Astrocyte (in vitro differentiated cells and primary cell): ENCODE measurements around the gene C16orf95.

ENCODE experiments used
- EZH2 ChIP-seq: IDR thresholded peaks from 2 replicates; pipeline ENCODE4 v1.6.1; 2012; ENCODE audit warnings: mild to moderate bottlenecking, low read length, inconsistent platforms; ENCODE audit not compliant: insufficient read depth
- TF ChIP-seq, protein P1 (sequence below): IDR thresholded peaks from 2 replicates; pipeline ENCODE4 v1.5.1; 2011; ENCODE audit warnings: low read depth, mild to moderate bottlenecking, inconsistent platforms, low read length, moderate library complexity; ENCODE audit not compliant: insufficient read depth

DNA sequence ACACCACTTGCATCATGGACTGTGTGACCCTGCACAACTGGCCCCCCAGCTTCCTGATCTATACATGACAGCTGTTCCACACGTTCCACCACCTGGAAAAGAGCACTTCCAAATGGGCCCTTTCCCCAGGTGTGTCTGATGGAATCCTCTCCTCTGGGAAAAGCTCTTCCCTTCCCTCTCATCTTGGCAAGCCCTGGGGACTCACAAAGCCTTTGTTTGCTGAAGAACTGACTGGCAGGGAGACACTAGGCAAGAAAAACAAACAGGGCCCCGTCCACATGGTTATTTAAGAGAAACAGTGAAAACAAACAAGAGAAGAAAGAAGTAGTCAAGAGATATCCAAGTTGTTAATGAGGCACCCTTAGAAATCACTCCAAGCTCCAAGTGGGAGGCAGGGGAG, 52.6 kb downstream of the C16orf95 start:
- no peak for TF ChIP-seq EZH2
- TF ChIP-seq, protein P1, sequence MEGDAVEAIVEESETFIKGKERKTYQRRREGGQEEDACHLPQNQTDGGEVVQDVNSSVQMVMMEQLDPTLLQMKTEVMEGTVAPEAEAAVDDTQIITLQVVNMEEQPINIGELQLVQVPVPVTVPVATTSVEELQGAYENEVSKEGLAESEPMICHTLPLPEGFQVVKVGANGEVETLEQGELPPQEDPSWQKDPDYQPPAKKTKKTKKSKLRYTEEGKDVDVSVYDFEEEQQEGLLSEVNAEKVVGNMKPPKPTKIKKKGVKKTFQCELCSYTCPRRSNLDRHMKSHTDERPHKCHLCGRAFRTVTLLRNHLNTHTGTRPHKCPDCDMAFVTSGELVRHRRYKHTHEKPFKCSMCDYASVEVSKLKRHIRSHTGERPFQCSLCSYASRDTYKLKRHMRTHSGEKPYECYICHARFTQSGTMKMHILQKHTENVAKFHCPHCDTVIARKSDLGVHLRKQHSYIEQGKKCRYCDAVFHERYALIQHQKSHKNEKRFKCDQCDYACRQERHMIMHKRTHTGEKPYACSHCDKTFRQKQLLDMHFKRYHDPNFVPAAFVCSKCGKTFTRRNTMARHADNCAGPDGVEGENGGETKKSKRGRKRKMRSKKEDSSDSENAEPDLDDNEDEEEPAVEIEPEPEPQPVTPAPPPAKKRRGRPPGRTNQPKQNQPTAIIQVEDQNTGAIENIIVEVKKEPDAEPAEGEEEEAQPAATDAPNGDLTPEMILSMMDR, result no peak
